ENCODE data around the gene NFIA.

Gene NFIA

GRCh38 chr1:61237147-61237546 lies 154.8 kb downstream of the NFIA start:
- Histone ChIP-seq H3K4me3 (no peak overlapping the region), H3K27ac (no peak overlapping the region)
- no peak for DNase-seq (ENCODE audit: low spot score)
- TF ChIP-seq CTCF (IDR thresholded peaks at IDR 0.05), result no peak

- TF ChIP-seq CTCF (IDR thresholded peaks at IDR 0.05), result no peak
- DNase-seq (ENCODE audit: low spot score), result no peak
- Histone ChIP-seq H3K4me3 (no peak overlapping the region), H3K27ac (no peak overlapping the region)
Measured at GRCh38 chr1:61237659-61238358, 155.4 kb downstream of the NFIA start.

GRCh38 chr1:61238359-61238665 lies 156.0 kb downstream of the NFIA start:
- Histone ChIP-seq H3K27ac (no peak overlapping the region), H3K4me3 (no peak overlapping the region)
- no peak for TF ChIP-seq CTCF (IDR thresholded peaks at IDR 0.05)
- DNase-seq (ENCODE audit: low spot score), result no peak

GRCh38 chr1:61240878-61241277 lies 158.5 kb downstream of the NFIA start:
- Histone ChIP-seq H3K27ac (peak overlapping the region; percentile 44 to 63), H3K4me3 (peak overlapping the region; percentile 48)
- TF ChIP-seq CTCF (IDR thresholded peaks at IDR 0.05), result no peak
- DNase-seq (ENCODE audit: low spot score), result no peak

- DNase-seq (ENCODE audit: low spot score), result no peak
- Histone ChIP-seq H3K4me3 (peak overlapping the region; percentile 48), H3K27ac (peak overlapping the region; percentile 44 to 63)
- no peak for TF ChIP-seq CTCF (IDR thresholded peaks at IDR 0.05)
Measured at GRCh38 chr1:61241411-61241838, 159.1 kb downstream of the NFIA start.

- no peak for TF ChIP-seq CTCF (IDR thresholded peaks at IDR 0.05)
- Histone ChIP-seq H3K27ac (peak overlapping the region; percentile 44 to 63), H3K4me3 (peak overlapping the region; percentile 48)
- no peak for DNase-seq (ENCODE audit: low spot score)
Measured at GRCh38 chr1:61241973-61242381, 159.6 kb downstream of the NFIA start.

GRCh38 chr1:61244114-61244513 lies 161.8 kb downstream of the NFIA start:
- Histone ChIP-seq H3K27ac (peak overlapping the region; percentile 4 to 13), H3K4me3 (no peak overlapping the region)
- TF ChIP-seq CTCF (IDR thresholded peaks at IDR 0.05), result no peak
- no peak for DNase-seq (ENCODE audit: low spot score)

Data from coronary artery (tissue), 2 donors.